ENCODE data around the gene TMEM179.

TMEM179 gene

DNA sequence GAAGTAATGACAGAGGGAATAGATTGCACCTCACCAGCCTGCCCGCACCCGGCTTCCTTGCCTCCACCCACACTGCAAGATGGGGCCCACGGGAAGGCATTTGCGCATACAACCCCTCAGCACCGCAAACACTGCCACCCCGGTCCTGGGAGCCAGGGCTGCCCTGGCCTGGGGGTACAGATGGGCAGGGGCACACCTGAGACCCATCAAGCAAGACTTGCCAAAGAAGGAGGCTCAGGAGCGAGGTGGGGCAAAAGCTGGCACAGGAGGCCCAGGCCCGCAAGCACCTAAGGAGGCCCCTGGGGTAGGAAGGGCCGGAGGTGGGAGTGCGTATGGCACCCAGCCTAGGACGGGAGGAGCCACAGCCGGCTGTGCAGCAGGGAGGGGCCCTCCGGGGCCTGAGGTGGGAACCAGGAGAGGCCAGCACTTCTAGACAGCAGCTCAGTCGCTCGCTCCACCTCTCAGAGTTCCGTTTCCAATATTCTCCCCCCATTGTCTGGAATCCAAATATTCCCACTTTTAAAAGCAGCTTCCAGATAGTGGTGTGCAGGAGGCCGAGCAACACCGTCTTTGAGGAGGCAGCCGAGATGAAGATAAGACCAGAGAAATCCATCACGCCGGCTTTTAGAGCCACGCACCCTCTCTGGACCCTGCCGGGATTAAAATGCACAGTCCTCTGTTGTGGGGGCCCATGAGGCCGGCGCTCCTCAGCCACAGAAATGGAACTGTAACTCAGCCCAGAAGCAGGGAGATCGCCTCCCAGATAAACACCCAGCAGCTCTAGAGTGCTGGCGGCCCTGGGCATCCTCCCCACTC is 37.2 kb downstream of the TMEM179 start:
- no peak for DNase-seq

GRCh38 chr14:104564744-104565679 is 39.6 kb downstream of the TMEM179 start:
- no peak for DNase-seq

- peak; percentile 60 for DNase-seq
Observed at GRCh38 chr14:104563742-104564615, 40.6 kb downstream of the TMEM179 start.

GRCh38 chr14:104563191-104563741 is 41.3 kb downstream of the TMEM179 start:
- DNase-seq, result no peak

GRCh38 chr14:104562606-104563005 is 42.0 kb downstream of the TMEM179 start:
- no peak for DNase-seq

DNA sequence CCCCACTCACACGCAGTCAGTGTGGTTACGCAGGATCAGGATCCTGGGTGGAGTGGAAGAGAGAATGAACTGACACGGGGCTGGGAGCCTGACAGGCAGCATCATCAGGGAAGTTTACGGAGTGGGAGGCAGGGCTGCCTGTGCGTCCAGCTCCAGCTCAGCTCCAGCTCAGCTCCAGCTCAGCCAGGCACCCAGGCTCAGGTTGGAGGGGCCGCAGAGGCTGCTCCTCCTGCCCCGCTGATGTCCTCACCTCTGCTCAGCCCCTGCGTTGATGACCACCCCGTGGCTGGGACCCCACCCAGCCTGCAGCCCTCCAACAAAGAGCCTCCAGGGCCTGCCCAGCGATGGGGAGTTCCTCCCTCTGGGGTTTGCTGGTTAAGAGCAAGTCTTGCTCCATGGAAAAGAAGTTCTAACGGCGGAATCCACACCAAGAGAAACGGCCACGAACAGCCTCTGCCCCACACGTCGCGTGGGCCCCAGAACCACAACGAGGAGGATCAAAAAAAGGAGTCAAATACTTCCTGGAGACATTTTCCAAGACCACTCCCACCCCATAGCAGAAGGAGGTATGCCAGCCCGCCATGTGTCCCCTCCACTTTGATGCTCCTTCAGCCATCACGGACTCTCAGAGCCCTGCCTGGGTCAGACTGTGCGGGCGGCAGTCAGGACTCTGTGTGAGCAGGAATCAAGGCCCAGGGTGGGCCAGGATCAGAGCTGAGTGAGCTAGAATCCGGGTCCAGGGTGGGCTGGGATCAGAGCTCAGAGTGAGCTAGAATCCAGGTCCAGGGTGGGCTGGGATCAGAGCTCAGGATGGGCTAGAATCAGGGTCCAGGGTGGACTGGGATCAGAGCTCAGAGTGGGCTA is 42.7 kb downstream of the TMEM179 start:
- DNase-seq, result no peak

GRCh38 chr14:104561124-104561557 is 43.4 kb downstream of the TMEM179 start:
- DNase-seq, result no peak

- DNase-seq, result no peak
Observed at GRCh38 chr14:104560586-104560945, 44.0 kb downstream of the TMEM179 start.

DNA sequence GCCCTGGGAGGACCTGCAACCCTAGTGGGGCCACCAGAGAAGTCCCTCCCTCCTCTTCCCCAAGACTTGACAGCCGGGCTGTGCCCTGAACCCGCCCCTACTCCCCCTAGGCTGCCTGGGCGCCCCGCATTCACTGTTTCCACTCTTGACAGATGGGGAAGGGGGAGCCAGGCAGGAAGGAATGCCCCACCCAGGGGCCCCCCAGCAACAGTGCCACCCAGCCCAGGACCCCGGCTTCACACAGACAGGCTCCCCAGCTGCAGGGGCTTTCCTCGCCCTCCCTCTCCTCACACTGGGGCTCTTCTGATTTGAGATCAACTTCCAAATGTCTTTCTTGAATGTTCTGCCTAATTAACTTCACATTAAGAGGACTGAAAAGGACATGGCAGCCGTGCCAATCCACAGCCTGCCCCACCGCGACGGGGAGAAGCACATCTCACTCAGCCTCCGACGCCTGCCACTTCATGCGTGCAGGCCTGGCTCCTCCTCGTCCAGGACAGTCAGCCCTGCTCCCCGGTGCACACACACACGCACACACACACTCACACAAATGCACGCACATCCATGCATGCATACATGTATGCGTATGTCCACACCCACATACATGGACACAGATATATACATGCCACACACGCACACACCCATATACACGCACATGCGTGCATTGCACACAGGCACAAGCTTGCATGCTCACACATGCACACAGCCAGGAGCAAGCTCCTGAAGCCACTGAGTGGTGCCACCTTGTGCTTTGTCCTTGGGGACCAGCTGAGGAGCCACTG is 44.6 kb downstream of the TMEM179 start:
- no peak for DNase-seq

- DNase-seq, result no peak
Observed at GRCh38 chr14:104559028-104559803, 45.4 kb downstream of the TMEM179 start.

- DNase-seq, result no peak
Observed at GRCh38 chr14:104558231-104559027, 46.1 kb downstream of the TMEM179 start.

DNA sequence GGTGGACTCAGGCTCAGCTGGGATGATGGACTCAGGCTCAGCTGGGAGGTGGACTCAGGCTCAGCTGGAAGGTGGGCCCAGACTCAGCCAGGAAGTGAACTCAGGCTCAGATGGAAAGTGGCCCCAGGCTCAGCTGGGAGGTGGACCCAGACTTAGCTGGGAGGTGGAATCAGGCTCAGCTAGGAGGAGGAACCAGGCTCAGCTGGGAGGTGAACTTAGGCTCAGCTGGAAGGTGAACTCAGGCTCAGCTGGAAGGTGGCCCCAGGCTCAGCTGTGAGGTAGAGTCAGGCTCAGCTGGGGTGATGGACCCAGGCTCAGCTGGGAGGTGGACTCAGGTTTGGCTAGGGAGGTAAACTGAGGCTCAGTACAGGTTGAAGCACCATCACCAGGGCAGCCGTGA is 46.8 kb downstream of the TMEM179 start:
- DNase-seq, result no peak

- no peak for DNase-seq
Observed at GRCh38 chr14:104557086-104557485, 47.5 kb downstream of the TMEM179 start.

GRCh38 chr14:104556256-104557021 is 48.1 kb downstream of the TMEM179 start:
- no peak for DNase-seq

DNA sequence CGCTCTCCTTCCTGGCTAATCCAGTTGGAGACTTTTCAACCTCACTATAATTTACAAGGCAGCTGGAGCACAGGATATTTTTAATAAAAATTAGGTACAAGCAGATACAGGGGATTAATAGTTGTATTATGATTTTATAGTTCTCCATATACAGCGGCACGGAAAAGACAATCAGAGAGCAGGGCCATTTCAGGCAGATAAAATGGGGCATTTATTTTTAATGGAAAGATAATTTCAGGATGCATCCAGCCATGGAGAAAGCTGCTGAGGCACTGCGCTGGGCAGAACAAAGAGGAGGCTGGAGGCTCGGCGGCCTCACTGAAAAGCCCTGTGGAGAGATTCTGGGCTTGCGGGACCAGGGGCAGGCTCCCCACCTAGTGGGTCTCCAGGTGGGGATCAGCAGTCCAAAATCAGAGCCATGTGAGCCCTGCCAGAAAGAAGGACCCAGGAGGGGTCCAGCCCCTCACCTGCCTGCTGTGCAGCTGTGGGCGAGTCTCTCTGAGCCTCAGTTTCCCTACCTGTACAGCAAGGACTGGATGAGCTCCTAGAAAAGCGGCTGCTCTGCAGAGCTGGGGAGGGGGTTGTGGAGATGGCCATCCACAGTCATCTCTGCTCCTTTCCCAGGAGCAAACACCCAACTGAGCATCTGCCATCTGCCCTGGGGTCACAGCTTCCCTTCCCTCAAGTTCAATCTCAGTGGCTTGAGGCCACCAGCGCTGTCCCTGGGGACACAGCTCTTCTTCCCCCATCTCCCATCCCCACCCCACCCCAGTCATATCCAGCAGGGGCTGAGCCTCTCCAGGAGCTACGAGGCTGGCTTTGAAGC is 48.9 kb downstream of the TMEM179 start:
- no peak for DNase-seq

- DNase-seq, result no peak
Observed at GRCh38 chr14:104554608-104555429, 49.8 kb downstream of the TMEM179 start.
